Right ventricle myocardium inferior (tissue), 1 donor: ENCODE measurements around the gene VPS33B. TPM values are rescaled to one million over a fixed set of nuclear protein-coding genes. Genes with fewer than 3 reads are reported as not detected.
A peak's percentile ranks its signal among the peaks of the same experiment; 100 is the strongest.
"Not testable (repeated sequence)": the region's sequence is repeated elsewhere in the genome, so short reads cannot be mapped to it uniquely, and the experiment has no call there.

Experiments
- ATAC-seq: fragments of 200-7000 bp; cut with Tn5 transposase; one replicate; pipeline ENCODE4 v1.9.1; 2020; ENCODE audit warnings: mild to moderate bottlenecking, moderate library complexity
- DNase-seq: peaks from one replicate; pipeline ENCODE4 v3.0.0; 2021; ENCODE audit errors: missing footprints
- intact Hi-C: fragments of 100-400 bp; cut with DNase I; formaldehyde crosslinking; loops from one replicate; pipeline ENCODE4 v1.11.0; 2022
- total RNA-seq: library from RNA; stranded (reverse); fragmentation: NEBNext Ultra II Directional; extraction: Animal tissue kit (Norgen Biotek cat#: 25700); gene quantifications from one replicate; pipeline ENCODE4 v1.2.1, GENCODE V29; 2021
- donor health status: DM: no; HTN: yes; CAD: no; lungs with severe emphysema.

VPS33B gene
- total RNA-seq, 1 donor from 2014 or later: 4.2 TPM

GRCh38 chr15:91040856-91041255 lies 18.5 kb upstream of the VPS33B start:
- no peak for DNase-seq
- intact Hi-C loops: no loop called here
- no peak for ATAC-seq

- DNase-seq: no peak
- intact Hi-C loops: no loop called here
- no peak for ATAC-seq
Measured at GRCh38 chr15:91039996-91040395, 17.6 kb upstream of the VPS33B start.

- DNase-seq (peak; percentile 74), ATAC-seq (no peak)
- intact Hi-C loops: no loop called here
Measured at GRCh38 chr15:91032919-91033803, 10.8 kb upstream of the VPS33B start.

- no peak for DNase-seq
- intact Hi-C loops: no loop called here
Measured at GRCh38 chr15:91031796-91032195, 9.4 kb upstream of the VPS33B start.

GRCh38 chr15:91027677-91028076 lies 5.3 kb upstream of the VPS33B start:
- DNase-seq (no peak), ATAC-seq (no peak)
- intact Hi-C loops: loop anchor here (10.0 kb wide), 1 partner anchor 73 kb away; the partner anchor contains the start of gene RCCD1

More at GRCh38 chr15:91031796-91032195, 9.4 kb upstream of the VPS33B start:
- ATAC-seq: no peak

- ATAC-seq (no peak), DNase-seq (no peak)
- intact Hi-C loops: loop anchor here (10.0 kb wide), 1 partner anchor 69 kb away; the partner anchor contains the start of gene RCCD1
Measured at GRCh38 chr15:91023720-91024119, 1.3 kb upstream of the VPS33B start.

GRCh38 chr15:91022832-91023129 lies 387 bp upstream of the VPS33B start:
- no peak for DNase-seq
- intact Hi-C loops: loop anchor here (1.0 to 10.0 kb wide), 2 partner anchors 28 to 68 kb away; partner anchors contain the start of genes PRC1 and RCCD1
- no peak for ATAC-seq

GRCh38 chr15:91021516-91022074 lies 799 bp downstream of the VPS33B start:
- intact Hi-C loops: loop anchor here (1.0 to 10.0 kb wide), 2 partner anchors 27 to 67 kb away; partner anchors contain the start of genes PRC1 and RCCD1

GRCh38 chr15:91018158-91018557 lies 4.2 kb downstream of the VPS33B start:
- DNase-seq: no peak
- ATAC-seq: no peak
- intact Hi-C loops: no loop called here

More at GRCh38 chr15:91021516-91022074, 799 bp downstream of the VPS33B start:
- DNase-seq (no peak), ATAC-seq (no peak)

GRCh38 chr15:91017716-91018115 lies 4.7 kb downstream of the VPS33B start:
- no peak for ATAC-seq
- no peak for DNase-seq
- intact Hi-C loops: no loop called here

- intact Hi-C loops, DNase-seq, ATAC-seq: not testable (repeated sequence)
Measured at GRCh38 chr15:91013701-91014100, 8.7 kb downstream of the VPS33B start.

GRCh38 chr15:91007266-91007665 lies 15.1 kb downstream of the VPS33B start:
- ATAC-seq (no peak), DNase-seq (no peak)
- intact Hi-C loops: no loop called here

GRCh38 chr15:91001209-91001608 lies 21.2 kb downstream of the VPS33B start:
- DNase-seq (no peak), ATAC-seq (no peak)
- intact Hi-C loops: no loop called here

- intact Hi-C loops: no loop called here
- ATAC-seq (no peak), DNase-seq (no peak)
Measured at GRCh38 chr15:90998737-90999136, 23.7 kb downstream of the VPS33B start.

- ATAC-seq (peak; percentile 100), DNase-seq (peak; percentile 99)
- intact Hi-C loops: loop anchor here (1.0 to 5.0 kb wide), 2 partner anchors 28 to 37 kb away; partner anchors contain the start of gene VPS33B
Measured at GRCh38 chr15:90994417-90995311, 27.7 kb downstream of the VPS33B start, which contains the start of gene PRC1. TSS of gene PRC1 (minus strand) at chr15:90994535. CDS start at chr15:90994417, 118 bp downstream.

- peak; percentile 14 for ATAC-seq
- intact Hi-C loops: loop anchor here (1.0 to 5.0 kb wide), 2 partner anchors 28 to 37 kb away; partner anchors contain the start of gene VPS33B
- peak; percentile 64 for DNase-seq
Measured at GRCh38 chr15:90994059-90994416, 28.4 kb downstream of the VPS33B start.

GRCh38 chr15:90991587-90992285 lies 30.7 kb downstream of the VPS33B start:
- no peak for ATAC-seq
- intact Hi-C loops: loop anchor here (5.0 kb wide), 1 partner anchor 34 kb away; no protein-coding TSS in a partner anchor

GRCh38 chr15:90990446-90990845 lies 31.9 kb downstream of the VPS33B start:
- no peak for DNase-seq
- no peak for ATAC-seq
- intact Hi-C loops: loop anchor here (5.0 kb wide), 1 partner anchor 33 kb away; no protein-coding TSS in a partner anchor

More at GRCh38 chr15:90991587-90992285, 30.7 kb downstream of the VPS33B start:
- DNase-seq: no peak
